HS-27A (cell line): Measurements from ENCODE around the gene REEP3.
"Not testable (repeated sequence)": the region's sequence is repeated elsewhere in the genome, so short reads cannot be mapped to it uniquely, and the experiment has no call there.

Experiments
- DNase-seq: peaks from one replicate; pipeline ENCODE4 v3.0.0-alpha.2; 2012; ENCODE audit warnings: low read depth, missing footprints

Gene REEP3, protein sequence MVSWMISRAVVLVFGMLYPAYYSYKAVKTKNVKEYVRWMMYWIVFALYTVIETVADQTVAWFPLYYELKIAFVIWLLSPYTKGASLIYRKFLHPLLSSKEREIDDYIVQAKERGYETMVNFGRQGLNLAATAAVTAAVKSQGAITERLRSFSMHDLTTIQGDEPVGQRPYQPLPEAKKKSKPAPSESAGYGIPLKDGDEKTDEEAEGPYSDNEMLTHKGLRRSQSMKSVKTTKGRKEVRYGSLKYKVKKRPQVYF

DNA sequence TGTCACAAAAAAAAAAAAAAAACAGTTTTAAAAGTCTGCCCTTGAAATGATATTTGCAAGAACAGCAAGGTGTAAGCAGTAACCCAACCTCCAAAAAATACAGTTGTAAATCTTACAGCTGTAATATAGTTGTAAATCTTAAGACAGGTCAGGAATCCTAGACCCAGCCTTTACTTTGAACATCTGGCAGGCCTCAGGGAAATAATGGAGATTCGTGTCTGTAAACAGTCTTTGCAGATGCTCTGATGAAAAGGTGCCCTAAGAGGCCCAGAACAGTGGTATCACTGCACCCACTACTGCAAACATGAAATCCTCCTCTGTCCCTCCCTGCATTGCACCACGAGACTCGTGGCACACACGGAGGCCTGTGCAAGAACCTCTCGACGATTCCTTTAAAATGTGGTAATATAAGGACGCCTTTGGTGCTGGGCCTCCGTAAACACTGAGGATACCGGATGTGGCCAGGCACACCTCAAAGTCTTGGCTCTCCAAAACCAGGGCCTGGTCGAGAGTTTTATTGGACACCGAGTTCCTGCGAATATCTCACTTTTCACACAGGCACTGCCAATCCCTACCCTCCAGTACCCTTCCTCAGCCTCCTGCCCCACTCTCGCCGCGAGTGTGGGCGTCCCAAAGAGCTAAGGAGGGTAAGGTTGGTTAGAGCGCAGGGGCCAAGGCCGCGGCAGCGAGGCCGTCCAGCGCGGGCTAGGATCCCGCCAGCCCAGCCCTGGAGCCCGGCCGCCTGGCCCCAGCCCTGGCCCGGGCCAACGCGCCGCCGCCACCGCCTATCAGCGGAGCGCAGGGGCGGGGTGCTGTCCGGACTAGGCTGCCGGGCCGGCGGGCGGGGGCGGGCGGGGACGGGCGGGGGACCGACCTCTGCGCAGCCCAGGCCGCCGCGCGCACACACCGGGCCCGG, at the start of gene REEP3:
TSS of gene REEP3 (plus strand) at position 902 of the 916 bp plus-strand sequence. CDS start 145 bp downstream, outside the sequence.
- peak; percentile 39 for DNase-seq

DNA sequence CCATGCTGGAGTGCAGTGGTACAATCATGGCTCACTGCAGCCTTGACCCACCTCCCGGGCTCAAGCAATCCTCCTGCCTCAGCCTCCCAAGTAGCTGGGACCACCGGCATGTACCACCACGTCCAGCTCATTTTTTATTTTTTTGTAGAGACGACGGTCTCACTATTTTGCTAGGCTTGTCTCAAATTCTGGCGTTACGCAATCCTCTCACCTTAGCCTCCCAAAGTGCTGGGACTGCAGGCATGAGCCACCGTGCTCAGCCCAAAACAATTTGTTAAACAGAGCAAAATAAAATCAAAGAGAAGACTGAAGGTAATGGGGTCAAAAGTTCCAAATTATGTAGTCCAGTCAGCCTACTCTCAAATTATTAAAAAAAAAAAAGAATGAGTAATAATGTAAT, 46.7 kb upstream of the REEP3 start:
- DNase-seq: no peak

DNA sequence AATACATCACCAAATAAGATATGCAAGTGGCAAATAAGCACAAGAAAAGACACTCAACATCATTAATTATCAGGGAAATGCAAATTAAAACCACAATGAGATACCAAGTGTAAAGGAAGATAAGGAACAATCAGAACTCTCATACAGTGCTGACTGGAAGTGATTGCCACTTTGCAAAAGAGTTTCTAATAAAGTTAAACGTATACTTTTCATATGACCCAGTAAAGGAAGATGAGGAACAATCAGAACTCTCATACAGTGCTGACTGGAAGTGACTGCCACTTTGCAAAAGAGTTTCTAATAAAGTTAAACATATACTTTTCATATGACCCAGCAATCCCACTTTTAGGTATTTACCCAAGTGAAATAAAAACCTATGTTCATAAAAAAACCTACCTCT, 43.3 kb upstream of the REEP3 start:
- DNase-seq: no peak

DNA sequence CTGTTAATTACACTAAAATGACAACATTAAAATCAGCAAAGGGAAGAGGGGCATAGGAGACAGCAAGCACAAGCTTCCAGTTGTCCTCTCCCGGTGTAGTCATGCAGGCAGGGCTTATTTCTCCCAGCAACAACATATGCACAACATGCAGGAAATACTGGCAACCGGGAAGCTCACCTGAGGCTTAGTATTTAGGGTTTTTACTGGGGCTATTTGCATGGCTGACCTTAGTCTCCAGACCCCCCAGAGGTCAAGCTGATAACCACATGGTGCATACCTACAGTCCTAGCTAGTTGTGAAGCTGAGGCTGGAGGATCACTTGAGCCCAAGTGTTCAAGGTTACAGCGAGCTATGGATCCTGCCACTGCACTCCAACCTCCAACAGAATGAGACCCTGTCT, 42.6 kb upstream of the REEP3 start:
- DNase-seq: no peak

DNA sequence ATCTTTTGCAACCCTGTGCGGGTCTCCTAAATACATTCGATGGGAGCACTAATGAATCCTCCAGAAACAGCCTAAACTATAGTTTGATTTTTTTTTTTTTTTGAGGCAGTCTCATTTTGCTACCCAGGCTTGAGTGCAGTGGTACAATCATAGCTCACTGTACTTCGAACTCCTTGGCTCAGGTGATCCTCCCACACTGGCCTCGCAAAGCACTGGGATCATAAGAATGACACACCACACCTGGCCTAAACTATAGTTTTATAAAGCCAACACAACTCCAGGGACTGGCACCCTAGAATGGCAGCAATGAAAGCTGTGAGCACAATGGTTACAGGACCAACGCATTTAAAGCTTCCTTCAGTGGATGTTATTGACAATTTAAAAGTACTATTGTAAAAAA, 41.0 kb upstream of the REEP3 start:
- no peak for DNase-seq

- DNase-seq: no peak
Observed at GRCh38 chr10:63481815-63482421, 39.3 kb upstream of the REEP3 start.

DNA sequence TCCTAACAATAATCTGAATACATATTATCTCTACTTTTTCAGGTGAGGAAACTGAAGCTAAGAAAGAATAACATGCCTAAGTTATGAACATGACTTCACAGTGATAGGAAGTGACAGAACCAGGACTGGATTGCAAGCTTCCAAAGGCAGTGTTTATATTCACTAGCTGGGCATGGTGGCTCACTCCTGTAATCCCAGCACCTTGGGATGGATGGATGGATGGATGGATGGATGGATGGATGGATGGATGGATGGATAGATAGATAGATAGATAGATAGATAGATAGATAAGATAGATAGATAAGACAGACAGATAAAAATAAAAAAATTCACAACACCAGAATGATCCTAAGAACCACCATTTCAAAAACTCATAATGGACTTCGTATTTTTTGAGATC, 37.2 kb upstream of the REEP3 start:
- no peak for DNase-seq

DNA sequence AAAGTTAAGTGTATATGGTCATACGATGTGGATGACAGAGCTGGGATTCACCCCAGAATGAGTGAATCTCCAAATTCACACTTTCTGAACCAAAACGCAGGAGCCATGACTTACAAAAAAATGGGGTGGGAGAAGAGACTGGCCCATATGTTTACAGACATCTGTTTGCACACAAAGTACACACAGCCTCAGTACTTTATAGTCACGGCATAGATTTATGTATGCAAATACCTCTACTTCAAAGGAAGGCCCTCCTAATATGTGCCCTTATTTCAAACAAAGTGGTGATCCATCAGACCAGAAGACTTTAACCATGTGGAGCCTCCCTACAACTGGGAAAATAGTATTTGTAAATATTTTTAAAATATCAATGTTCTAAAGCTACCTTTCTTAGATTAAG, 33.2 kb upstream of the REEP3 start:
- no peak for DNase-seq

DNA sequence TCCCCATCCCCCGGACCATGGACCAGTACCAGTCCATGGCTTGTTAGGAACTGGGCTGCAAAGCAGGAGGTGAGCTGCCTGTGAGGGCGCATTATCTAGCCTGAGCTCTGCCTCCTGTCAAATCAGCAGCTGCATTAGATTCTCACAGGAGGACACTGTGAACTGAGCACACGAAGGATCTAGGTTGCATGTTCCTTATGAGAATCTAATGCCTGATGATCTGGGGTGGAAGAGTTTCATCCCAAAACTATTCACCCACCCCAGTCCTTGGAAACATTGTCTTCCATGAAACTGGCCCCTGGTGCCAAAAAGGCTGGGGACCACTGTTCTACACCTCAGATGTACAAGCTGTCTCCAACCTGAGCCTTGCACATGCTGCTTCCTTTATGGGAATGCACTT, 31.4 kb upstream of the REEP3 start:
- no peak for DNase-seq

DNA sequence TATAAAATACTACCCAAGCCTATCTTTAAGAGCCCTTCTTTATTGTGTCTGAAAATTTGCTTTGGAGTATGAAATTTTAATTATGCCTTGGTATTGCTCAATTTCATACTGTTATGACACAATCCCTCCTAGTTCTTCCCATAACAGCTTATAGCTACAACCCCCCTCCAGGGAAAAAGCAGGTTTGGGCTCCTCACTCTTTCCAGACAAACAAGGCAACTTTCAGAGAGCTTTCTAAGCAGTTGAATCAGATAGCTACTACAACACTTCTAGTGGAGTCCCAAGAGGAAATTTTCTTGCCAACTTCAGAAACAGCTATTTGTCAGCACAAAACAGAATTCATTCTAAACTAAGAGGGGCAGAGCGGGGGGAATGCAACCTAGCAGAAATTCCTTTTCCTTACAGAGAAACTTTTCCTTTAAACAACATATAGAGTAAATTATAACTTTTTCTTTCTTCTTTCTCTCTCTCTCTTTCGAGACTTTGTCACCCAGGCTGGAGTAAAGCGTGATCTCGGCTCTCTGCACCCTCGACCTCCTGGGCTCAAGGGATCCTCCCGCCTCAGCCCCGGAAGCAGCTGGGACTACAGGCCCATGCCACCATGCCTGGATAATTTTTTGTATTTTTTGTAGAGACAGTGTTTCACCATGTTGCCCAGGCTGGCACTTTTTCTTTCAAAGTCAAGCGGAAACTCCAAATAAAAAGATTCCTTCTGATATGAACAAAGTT, 29.4 kb upstream of the REEP3 start:
- peak; percentile 2 for DNase-seq

DNA sequence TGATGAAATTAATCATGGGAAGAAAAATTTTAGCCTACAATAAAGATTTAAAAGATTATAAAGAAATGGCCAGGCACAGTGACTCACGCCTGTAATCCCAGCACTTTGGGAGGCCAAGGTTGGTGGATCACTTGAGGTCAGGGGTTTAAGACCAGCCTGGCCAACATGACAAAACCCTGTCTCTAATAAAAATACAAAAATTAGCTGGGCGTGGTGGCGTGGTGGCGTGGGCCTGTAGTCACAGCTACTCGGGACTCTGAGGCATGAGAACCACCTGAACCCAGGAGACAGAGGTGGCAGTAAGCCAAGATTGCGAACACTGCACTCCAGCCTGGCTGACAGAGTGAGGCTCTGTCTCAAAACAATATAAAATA, 28.9 kb upstream of the REEP3 start:
- peak; percentile 22 for DNase-seq

GRCh38 chr10:63493004-63493403, 28.2 kb upstream of the REEP3 start:
- no peak for DNase-seq

DNA sequence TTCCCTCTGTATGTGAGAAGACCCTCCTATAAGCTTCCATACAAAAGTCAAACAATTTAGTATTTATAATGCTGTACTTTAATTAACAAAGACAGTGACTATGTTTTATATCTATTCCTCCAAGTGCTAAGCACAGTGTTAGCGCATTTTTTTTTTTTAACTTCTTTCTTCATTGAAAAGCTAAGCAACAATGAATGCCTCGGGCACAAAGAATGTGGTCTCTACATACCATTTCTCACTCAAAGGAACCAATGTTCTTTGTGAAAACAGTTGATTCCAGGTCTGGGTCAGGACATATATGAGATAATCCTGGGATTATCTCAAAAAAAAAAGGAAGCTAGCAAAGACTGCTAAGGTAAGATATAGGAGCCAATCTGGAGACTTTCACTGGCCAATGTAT, 26.2 kb upstream of the REEP3 start:
- no peak for DNase-seq

GRCh38 chr10:63496561-63496960, 24.6 kb upstream of the REEP3 start:
- no peak for DNase-seq

DNA sequence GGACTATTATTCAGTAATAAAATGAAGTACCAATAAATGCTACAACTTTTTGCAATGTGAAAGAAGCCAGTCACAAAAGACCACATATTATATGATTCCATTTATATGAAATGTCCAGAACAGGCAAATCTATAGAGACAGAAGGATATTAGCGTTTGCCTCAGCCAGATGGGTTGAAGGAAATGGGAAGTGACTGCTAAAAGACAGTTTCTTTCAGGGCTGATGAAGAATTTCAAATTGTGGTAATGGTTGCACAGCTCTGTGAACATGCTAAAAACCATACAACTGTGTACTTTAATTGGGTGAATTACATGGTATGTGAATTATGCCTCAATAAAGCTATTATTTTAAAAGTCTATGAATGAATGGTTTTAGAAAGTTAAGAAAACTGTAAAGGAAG, 23.9 kb upstream of the REEP3 start:
- no peak for DNase-seq

- no peak for DNase-seq
Observed at GRCh38 chr10:63498665-63499064, 22.5 kb upstream of the REEP3 start.

GRCh38 chr10:63500551-63500950, 20.6 kb upstream of the REEP3 start:
- DNase-seq: not testable (repeated sequence)

DNA sequence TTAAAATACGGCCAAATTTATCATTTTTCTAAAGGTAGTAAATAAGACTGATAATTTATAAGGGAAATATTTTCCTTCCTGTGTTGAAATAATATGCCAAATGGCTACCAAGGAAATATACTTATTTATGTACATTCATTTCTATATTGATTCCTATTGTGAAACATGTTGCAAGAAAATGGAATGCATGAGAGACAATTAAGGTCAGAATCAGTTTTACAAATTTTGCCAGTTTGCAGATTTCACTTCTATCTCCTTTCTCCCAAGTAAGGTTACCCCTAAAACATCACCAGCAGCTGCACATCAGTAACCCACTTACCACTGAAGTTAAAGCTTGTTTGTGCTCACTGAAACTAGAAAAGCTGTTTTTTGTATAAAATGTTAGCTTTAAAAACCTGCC, 19.2 kb upstream of the REEP3 start:
- no peak for DNase-seq

- no peak for DNase-seq
Observed at GRCh38 chr10:63502832-63503231, 18.4 kb upstream of the REEP3 start.

GRCh38 chr10:63503395-63503794, 17.8 kb upstream of the REEP3 start:
- DNase-seq: no peak

GRCh38 chr10:63504145-63504881, 16.9 kb upstream of the REEP3 start:
- DNase-seq: no peak

DNA sequence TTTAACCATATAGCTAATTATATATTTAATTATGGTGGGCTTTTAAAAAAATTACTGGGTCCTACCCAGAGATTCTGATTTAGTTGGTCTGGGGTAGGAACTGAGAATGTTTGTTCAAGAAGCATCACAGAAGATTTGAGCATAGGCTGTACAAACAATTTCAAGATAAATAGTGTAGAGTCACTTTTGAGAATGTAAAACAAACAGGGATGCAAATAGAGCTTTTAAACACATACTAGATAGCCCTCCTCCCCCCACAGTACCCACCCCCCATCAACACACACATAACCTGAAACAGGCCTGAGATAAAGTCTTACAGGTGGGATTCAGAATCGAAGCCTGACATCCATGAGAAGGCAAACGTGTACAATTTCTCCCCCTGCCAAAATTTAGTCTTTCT, 15.6 kb upstream of the REEP3 start:
- DNase-seq: no peak
